ENCODE measurements around the gene CRK. TPM values are rescaled to one million over a fixed set of nuclear protein-coding genes. Genes with fewer than 3 reads are reported as not detected.

The CRK gene
- total RNA-seq, 1 donor from 2014 or later: 83.5 TPM

GRCh38 chr17:1504866-1505265 lies 48.8 kb upstream of the CRK start:
- Mint-ChIP-seq H3K27me3 (ENCODE audit: low read depth, unreplicated experiment) (peaks cover 5% of the 10 kb centered on the region), H3K27ac (ENCODE audit: unreplicated experiment) (no peak overlapping the region), H3K36me3 (ENCODE audit: low read depth, unreplicated experiment) (peaks cover 22% of the 10 kb centered on the region), H3K4me1 (ENCODE audit: low read depth, unreplicated experiment) (peaks cover 3% of the 10 kb centered on the region), H3K4me3 (ENCODE audit: unreplicated experiment) (no peak overlapping the region), H3K9me3 (ENCODE audit: unreplicated experiment) (no peaks in the 10 kb centered on the region)
- Histone ChIP-seq H3K4me2 (ENCODE audit: low read length) (no peak overlapping the region), H3K36me3 (ENCODE audit: insufficient read depth, low read length) (peaks cover 3% of the 10 kb centered on the region), H3K27me3 (ENCODE audit: insufficient read depth, low read length) (no peaks in the 10 kb centered on the region), H3K79me2 (ENCODE audit: insufficient read depth, low read length) (no peaks in the 10 kb centered on the region), H2AFZ (ENCODE audit: low read depth, low read length) (no peak overlapping the region), H3K4me3 (ENCODE audit: insufficient read depth, low read depth, low read length) (no peak overlapping the region), H3K27ac (ENCODE audit: low read depth, low read length) (no peak overlapping the region), H3K9me3 (ENCODE audit: insufficient read depth, low read depth, low read length) (no peaks in the 10 kb centered on the region), H4K20me1 (ENCODE audit: insufficient read depth, low read length) (peaks cover 2% of the 10 kb centered on the region), H3K4me1 (ENCODE audit: insufficient read depth, low read length) (no peaks in the 10 kb centered on the region), H3K9ac (ENCODE audit: low read length) (no peak overlapping the region)
- FAIRE-seq (no peak), DNase-seq (ENCODE audit: low read depth) (no peak)
- TF ChIP-seq EZH2 (IDR thresholded peaks at IDR 0.05; ENCODE audit: insufficient read depth, low read length) (no peak), CTCF (IDR thresholded peaks at IDR 0.05; ENCODE audit: insufficient read depth, low read depth, low read length) (no peak)

- H3K9me3 Mint-ChIP-seq (ENCODE audit: unreplicated experiment): no peaks in the 10 kb centered on the region
- H3K4me3 Mint-ChIP-seq (ENCODE audit: unreplicated experiment): no peak overlapping the region
- H3K9ac ChIP-seq (ENCODE audit: low read length): no peak overlapping the region
- H3K4me2 ChIP-seq (ENCODE audit: low read length): no peak overlapping the region
- H3K9me3 ChIP-seq (ENCODE audit: insufficient read depth, low read depth, low read length): no peaks in the 10 kb centered on the region
- no peaks in the 10 kb centered on the region for H3K79me2 ChIP-seq (ENCODE audit: insufficient read depth, low read length)
- no peak overlapping the region for H3K4me3 ChIP-seq (ENCODE audit: insufficient read depth, low read depth, low read length)
- no peak overlapping the region for H3K27ac Mint-ChIP-seq (ENCODE audit: unreplicated experiment)
- no peaks in the 10 kb centered on the region for H3K27me3 ChIP-seq (ENCODE audit: insufficient read depth, low read length)
- H3K4me1 Mint-ChIP-seq (ENCODE audit: low read depth, unreplicated experiment): peaks cover 6% of the 10 kb centered on the region
- no peaks in the 10 kb centered on the region for H3K4me1 ChIP-seq (ENCODE audit: insufficient read depth, low read length)
- H3K27ac ChIP-seq (ENCODE audit: low read depth, low read length): no peak overlapping the region
- H2AFZ ChIP-seq (ENCODE audit: low read depth, low read length): no peak overlapping the region
- H3K36me3 Mint-ChIP-seq (ENCODE audit: low read depth, unreplicated experiment): peaks cover 16% of the 10 kb centered on the region
- H4K20me1 ChIP-seq (ENCODE audit: insufficient read depth, low read length): peaks cover 2% of the 10 kb centered on the region
- no peak for FAIRE-seq
- peaks cover 5% of the 10 kb centered on the region for H3K27me3 Mint-ChIP-seq (ENCODE audit: low read depth, unreplicated experiment)
- peaks cover 3% of the 10 kb centered on the region for H3K36me3 ChIP-seq (ENCODE audit: insufficient read depth, low read length)
- no peak for DNase-seq (ENCODE audit: low read depth)
- TF ChIP-seq EZH2 (IDR thresholded peaks at IDR 0.05; ENCODE audit: insufficient read depth, low read length) (no peak), CTCF (IDR thresholded peaks at IDR 0.05; ENCODE audit: insufficient read depth, low read depth, low read length) (no peak)
Measured at GRCh38 chr17:1503699-1504098, 47.7 kb upstream of the CRK start.

- TF ChIP-seq EZH2 (IDR thresholded peaks at IDR 0.05; ENCODE audit: insufficient read depth, low read length) (no peak), CTCF (IDR thresholded peaks at IDR 0.05; ENCODE audit: insufficient read depth, low read depth, low read length) (no peak)
- peak overlapping the region; percentile 72 for H3K27ac Mint-ChIP-seq (ENCODE audit: unreplicated experiment)
- no peaks in the 10 kb centered on the region for H3K27me3 ChIP-seq (ENCODE audit: insufficient read depth, low read length)
- H3K79me2 ChIP-seq (ENCODE audit: insufficient read depth, low read length): no peaks in the 10 kb centered on the region
- H3K4me3 ChIP-seq (ENCODE audit: insufficient read depth, low read depth, low read length): no peak overlapping the region
- H3K36me3 ChIP-seq (ENCODE audit: insufficient read depth, low read length): no peaks in the 10 kb centered on the region
- H3K27ac ChIP-seq (ENCODE audit: low read depth, low read length): no peak overlapping the region
- no peaks in the 10 kb centered on the region for H4K20me1 ChIP-seq (ENCODE audit: insufficient read depth, low read length)
- no peaks in the 10 kb centered on the region for H3K9me3 Mint-ChIP-seq (ENCODE audit: unreplicated experiment)
- no peak overlapping the region for H3K9ac ChIP-seq (ENCODE audit: low read length)
- H3K4me1 ChIP-seq (ENCODE audit: insufficient read depth, low read length): no peaks in the 10 kb centered on the region
- no peak overlapping the region for H3K4me3 Mint-ChIP-seq (ENCODE audit: unreplicated experiment)
- H3K4me2 ChIP-seq (ENCODE audit: low read length): no peak overlapping the region
- peak; percentile 79 for DNase-seq (ENCODE audit: low read depth)
- H3K27me3 Mint-ChIP-seq (ENCODE audit: low read depth, unreplicated experiment): no peaks in the 10 kb centered on the region
- H3K4me1 Mint-ChIP-seq (ENCODE audit: low read depth, unreplicated experiment): peaks cover 7% of the 10 kb centered on the region
- H2AFZ ChIP-seq (ENCODE audit: low read depth, low read length): no peak overlapping the region
- no peak for FAIRE-seq
- H3K9me3 ChIP-seq (ENCODE audit: insufficient read depth, low read depth, low read length): no peaks in the 10 kb centered on the region
- peaks cover 4% of the 10 kb centered on the region for H3K36me3 Mint-ChIP-seq (ENCODE audit: low read depth, unreplicated experiment)
Measured at GRCh38 chr17:1498869-1499268, 42.8 kb upstream of the CRK start.

Data from astrocyte (in vitro differentiated cells and primary cell).